BJ (cell line): Measurements from ENCODE around the gene PZP. TPM values are rescaled to one million over a fixed set of nuclear protein-coding genes. Genes with fewer than 3 reads are reported as not detected.

Experiments
- CTCF ChIA-PET: fragments of 350-600 bp; formaldehyde crosslinking; extraction: SDS; loops from one replicate; lab custom pipeline; 2021; ENCODE audit warnings: antibody characterized with exemption, inconsistent platforms; lab: Yijun Ruan, JAX
- POLR2A ChIA-PET: fragments of 300-600 bp; sonication (Branson Sonifier 250); formaldehyde crosslinking; extraction: SDS; loops from one replicate; lab custom pipeline; 2021; ENCODE audit warnings: antibody characterized with exemption; lab: Charles Lee
- DNase-seq: peaks from one replicate; pipeline ENCODE4 v3.0.0-alpha.2; 2011; ENCODE audit warnings: low read depth
- H3K27me3 ChIP-seq: 2 replicates; pipeline ENCODE4 v1.6.0; 2011; ENCODE audit warnings: low read length; ENCODE audit not compliant: control insufficient read depth, insufficient read depth
- H3K36me3 ChIP-seq: 2 replicates; pipeline ENCODE4 v1.5.1; 2011; ENCODE audit warnings: low read length; ENCODE audit not compliant: control insufficient read depth, insufficient read depth
- H3K4me3 ChIP-seq: 2 replicates; pipeline ENCODE4 v1.5.1; 2011; ENCODE audit warnings: low read depth, mild to moderate bottlenecking, control low read depth, low read length
- polyA plus RNA-seq: library from polyadenylated mRNA; depleted of rRNA; stranded (reverse); fragments of >200 nt; gene quantifications from 2 replicates; pipeline ENCODE4 v1.2.3, GENCODE V29; 2011
- TF ChIP-seq, protein P1 (sequence below): IDR thresholded peaks from 2 replicates; pipeline ENCODE4 v1.5.1; 2011; ENCODE audit warnings: low read depth, mild to moderate bottlenecking, control low read depth, inconsistent platforms, low read length, moderate library complexity; ENCODE audit not compliant: insufficient read depth

Gene PZP
- polyA plus RNA-seq, 1 experiment: not detected

DNA sequence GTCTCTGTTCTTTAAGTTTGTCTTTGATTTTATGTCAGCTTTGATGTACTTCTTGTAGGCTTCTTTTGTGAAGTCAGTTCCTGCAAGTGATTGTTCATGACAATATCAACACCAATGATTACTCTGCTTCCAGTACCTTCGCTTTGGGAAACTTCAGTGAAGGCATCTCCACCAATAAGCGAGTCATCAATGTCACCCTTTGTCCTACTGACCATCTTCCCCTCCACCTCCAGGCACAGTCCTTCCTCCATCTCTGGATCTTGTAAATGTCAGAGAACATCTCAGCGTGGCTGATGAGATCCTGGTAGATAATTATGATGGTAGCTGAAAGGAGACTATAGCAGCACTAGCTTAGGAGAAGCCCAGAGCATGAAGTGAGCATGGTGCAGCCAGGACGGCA lies 52.1 kb downstream of the PZP start:
- CTCF ChIA-PET: no interaction called here
- DNase-seq: no peak
- Histone ChIP-seq H3K36me3 (no peaks in the 10 kb centered on the region), H3K27me3 (no peaks in the 10 kb centered on the region), H3K4me3 (no peak overlapping the region)
- TF ChIP-seq, protein P1, sequence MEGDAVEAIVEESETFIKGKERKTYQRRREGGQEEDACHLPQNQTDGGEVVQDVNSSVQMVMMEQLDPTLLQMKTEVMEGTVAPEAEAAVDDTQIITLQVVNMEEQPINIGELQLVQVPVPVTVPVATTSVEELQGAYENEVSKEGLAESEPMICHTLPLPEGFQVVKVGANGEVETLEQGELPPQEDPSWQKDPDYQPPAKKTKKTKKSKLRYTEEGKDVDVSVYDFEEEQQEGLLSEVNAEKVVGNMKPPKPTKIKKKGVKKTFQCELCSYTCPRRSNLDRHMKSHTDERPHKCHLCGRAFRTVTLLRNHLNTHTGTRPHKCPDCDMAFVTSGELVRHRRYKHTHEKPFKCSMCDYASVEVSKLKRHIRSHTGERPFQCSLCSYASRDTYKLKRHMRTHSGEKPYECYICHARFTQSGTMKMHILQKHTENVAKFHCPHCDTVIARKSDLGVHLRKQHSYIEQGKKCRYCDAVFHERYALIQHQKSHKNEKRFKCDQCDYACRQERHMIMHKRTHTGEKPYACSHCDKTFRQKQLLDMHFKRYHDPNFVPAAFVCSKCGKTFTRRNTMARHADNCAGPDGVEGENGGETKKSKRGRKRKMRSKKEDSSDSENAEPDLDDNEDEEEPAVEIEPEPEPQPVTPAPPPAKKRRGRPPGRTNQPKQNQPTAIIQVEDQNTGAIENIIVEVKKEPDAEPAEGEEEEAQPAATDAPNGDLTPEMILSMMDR: no peak
- POLR2A ChIA-PET: no interaction called here

DNA sequence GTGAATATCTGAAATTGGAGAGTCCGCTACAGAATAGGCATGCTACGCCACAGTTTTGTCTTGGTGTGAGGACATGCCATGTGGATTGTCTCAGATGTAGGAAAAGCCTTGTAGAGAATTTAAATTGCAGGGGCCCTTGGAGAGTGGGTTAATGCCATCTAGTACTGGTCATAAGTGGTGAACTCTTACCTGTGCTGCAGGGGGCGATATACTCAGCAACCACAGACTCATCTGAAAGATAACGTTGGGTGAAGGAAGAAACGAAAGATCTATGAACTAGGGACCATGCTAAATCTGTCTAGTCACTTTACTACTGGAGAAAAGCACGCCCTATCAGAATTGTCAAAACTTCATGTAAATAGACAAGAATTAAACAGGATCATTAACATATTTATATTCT lies 58.8 kb downstream of the PZP start:
- POLR2A ChIA-PET: no interaction called here
- Histone ChIP-seq H3K27me3 (no peaks in the 10 kb centered on the region), H3K4me3 (no peak overlapping the region), H3K36me3 (no peaks in the 10 kb centered on the region)
- TF ChIP-seq, protein P1: no peak
- CTCF ChIA-PET: no interaction called here
- DNase-seq: no peak

DNA sequence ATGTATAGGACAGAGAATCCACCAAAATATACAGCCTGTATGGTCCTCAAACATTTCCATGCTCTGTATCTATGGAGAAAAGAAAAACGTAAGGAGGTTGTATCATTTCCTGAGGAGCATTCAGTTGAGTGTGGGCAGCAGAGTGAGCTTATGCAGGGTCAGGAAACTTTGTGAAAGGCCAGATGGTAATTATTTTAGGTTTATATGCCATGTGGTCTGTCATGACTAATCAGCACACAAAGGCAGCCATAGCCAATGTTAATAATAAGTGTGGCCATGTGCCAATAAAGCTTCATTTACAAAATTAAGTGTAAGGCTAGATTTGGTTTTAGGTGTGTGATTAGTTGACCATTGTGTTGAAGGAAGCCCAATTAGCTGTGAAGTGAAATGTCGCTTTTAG lies 59.3 kb downstream of the PZP start:
- Histone ChIP-seq H3K36me3 (no peaks in the 10 kb centered on the region), H3K27me3 (no peaks in the 10 kb centered on the region), H3K4me3 (no peak overlapping the region)
- ChIA-PET POLR2A (no interaction called here), CTCF (no interaction called here)
- DNase-seq: no peak
- TF ChIP-seq, protein P1: no peak

GRCh38 chr12:9147461-9147860 lies 60.7 kb downstream of the PZP start:
- ChIA-PET POLR2A (no interaction called here), CTCF (no interaction called here)
- Histone ChIP-seq H3K36me3 (no peaks in the 10 kb centered on the region), H3K4me3 (no peak overlapping the region), H3K27me3 (no peaks in the 10 kb centered on the region)
- no peak for DNase-seq
- TF ChIP-seq, protein P1: no peak

DNA sequence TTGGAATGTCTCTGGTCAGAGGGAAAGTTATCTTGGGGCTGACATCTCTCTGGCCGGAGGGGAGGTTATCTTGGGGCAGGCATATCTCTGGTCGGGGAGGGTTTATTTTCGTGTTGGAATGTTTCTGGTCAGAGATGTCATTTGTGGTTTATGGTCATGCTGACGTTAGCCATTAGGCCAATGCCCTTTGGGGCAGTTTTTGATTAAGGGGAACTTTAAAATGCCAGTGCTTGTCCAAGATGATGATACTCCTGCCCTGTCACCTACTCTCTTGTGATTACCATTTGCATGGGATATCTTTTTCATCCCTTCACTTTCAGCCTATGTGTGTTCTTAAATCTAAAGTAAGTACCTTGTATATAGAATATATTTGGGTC lies 63.5 kb downstream of the PZP start:
- TF ChIP-seq, protein P1: no peak
- no peak for DNase-seq
- Histone ChIP-seq H3K4me3 (no peak overlapping the region), H3K36me3 (no peaks in the 10 kb centered on the region), H3K27me3 (no peaks in the 10 kb centered on the region)
- POLR2A ChIA-PET: no interaction called here
- CTCF ChIA-PET: no interaction called here
